BLaER1 treated with 17β-estradiol and CSF1 and Interleukin-3, amounts not matched to agents 10 nM and 100 nM (cell line): Measurements from ENCODE around the gene TRAF5.
"Not testable (repeated sequence)": the region's sequence is repeated elsewhere in the genome, so short reads cannot be mapped to it uniquely, and the experiment has no call there.

Experiments used
- H3K27ac ChIP-seq, 11 experiments: shearing (Covaris generic); formaldehyde crosslinking; 2 replicates each; pipeline ENCODE4 v1.8.1; 2022
- H3K27me3 ChIP-seq, 11 experiments: shearing (Covaris generic); formaldehyde crosslinking; 2 replicates each; pipeline ENCODE4 v1.8.1; 2022
- H3K36me3 ChIP-seq, 11 experiments: shearing (Covaris generic); formaldehyde crosslinking; 2 replicates each; pipeline ENCODE4 v1.8.1; 2022
- H3K4me1 ChIP-seq, 10 experiments: shearing (Covaris generic); formaldehyde crosslinking; 2 replicates each; pipeline ENCODE4 v1.8.1; 2022
- H3K4me2 ChIP-seq, 11 experiments: shearing (Covaris generic); formaldehyde crosslinking; 2 replicates each; pipeline ENCODE4 v1.8.1; 2022
- H3K4me3 ChIP-seq, 10 experiments: shearing (Covaris generic); formaldehyde crosslinking; 2 replicates each; pipeline ENCODE4 v1.8.1; 2022
- H3K9ac ChIP-seq, 11 experiments: shearing (Covaris generic); formaldehyde crosslinking; 2 replicates each; pipeline ENCODE4 v1.8.1; 2022
- H3K9me3 ChIP-seq, 11 experiments: shearing (Covaris generic); formaldehyde crosslinking; replicated peaks in 1 of 11; 2 replicates each; pipeline ENCODE4 v1.8.1; 2022
- H4K20me1 ChIP-seq, 11 experiments: shearing (Covaris generic); formaldehyde crosslinking; 2 replicates each; pipeline ENCODE4 v1.8.1; 2022
- Cebpa-rat ChIP-seq, 11 experiments: shearing (Covaris generic); IDR thresholded peaks; 2 replicates each; pipeline ENCODE4 v1.8.1; 2022

TRAF5 gene

DNA sequence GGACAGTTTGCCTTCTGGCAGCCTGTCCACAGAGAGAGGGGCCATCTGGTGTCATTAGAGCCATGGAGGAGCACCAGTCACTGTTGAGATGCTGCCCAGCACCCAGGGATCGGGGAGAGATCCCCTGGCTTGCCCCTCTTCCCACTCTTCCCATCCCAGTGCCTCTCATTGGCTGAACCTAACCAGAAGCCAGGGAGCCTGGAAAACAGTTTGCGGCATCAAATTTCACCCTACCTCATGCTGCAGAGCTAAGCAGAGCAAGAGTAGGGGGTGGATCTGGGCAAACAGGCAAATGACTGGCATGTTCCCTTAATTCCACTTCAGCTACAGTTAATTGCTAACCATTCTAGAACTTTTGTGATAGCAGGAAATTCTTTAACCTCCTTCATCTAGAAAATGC lies 19.1 kb downstream of the TRAF5 start:
- Histone ChIP-seq H3K4me1 (peaks cover 0 to 67% (median 31%) of the 10 kb centered on the region in 10 experiments; a peak in 13 of 20 replicates), H3K9ac (no peak overlapping the region), H3K27me3 (no peaks in the 10 kb centered on the region), H3K36me3 (peaks cover 0 to 39% (median 8%) of the 10 kb centered on the region in 11 experiments; a peak in 8 of 22 replicates), H3K9me3 (peaks cover 5 to 25% (median 13%) of the 10 kb centered on the region in 11 experiments; a peak in 19 of 22 replicates), H3K4me3 (no peak overlapping the region), H3K4me2 (0 out of 22 replicates have a peak overlapping the region, but pooled peaks of 1 of the 11 experiments have one; percentile 65), H4K20me1 (peaks cover 0 to 9% (median 0%) of the 10 kb centered on the region in 11 experiments; a peak in 5 of 22 replicates), H3K27ac (no peak overlapping the region)
- no peak for TF ChIP-seq Cebpa-rat (IDR thresholded peaks at IDR 0.05)

DNA sequence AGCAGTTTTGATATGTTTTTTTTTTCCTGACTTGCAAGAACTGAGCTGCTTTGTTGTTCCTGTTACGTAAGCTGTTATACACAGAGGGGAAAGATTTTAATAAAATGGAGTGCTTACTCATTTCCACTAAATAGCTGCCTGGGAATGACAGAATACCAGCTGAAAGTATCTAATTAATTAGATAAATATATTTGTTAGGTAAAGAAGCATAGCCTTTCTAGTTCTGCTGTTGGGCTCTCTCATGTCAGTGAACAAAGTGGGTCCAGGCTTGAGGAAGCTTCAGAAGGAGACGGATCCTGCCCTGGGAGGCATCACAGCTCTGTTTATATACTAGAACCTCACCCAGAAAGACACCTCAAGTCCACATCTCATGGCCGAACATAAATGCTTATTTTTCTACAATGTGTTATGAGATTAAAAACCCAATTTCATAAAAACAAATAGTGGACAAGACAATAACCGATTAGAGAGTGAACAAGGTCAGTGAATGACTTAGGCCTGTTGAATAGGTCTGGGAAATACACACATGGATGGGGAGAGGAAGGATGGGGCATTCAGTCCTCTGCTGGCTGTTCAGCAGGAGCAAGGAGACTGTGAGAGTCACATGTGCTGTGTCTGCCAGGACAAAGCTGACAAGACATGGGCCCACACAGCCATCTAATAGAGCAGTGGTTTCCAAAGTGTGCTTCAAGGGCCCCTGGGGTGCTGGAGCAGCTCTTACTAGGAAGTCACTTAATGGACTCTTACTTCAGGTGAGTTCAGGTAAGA lies 20.6 kb downstream of the TRAF5 start:
- H3K9me3 ChIP-seq: peaks cover 19 to 35% (median 28%) of the 10 kb centered on the region in 11 experiments
- peak overlapping the region in 8 of 11 experiments; percentile 13 to 65 (median 48); a peak in 14 of 22 replicates for H3K4me2 ChIP-seq
- H4K20me1 ChIP-seq: peaks cover 0 to 4% (median 0%) of the 10 kb centered on the region in 11 experiments; a peak in 2 of 22 replicates
- H3K4me1 ChIP-seq: peaks cover 0 to 54% (median 30%) of the 10 kb centered on the region in 10 experiments; a peak in 14 of 20 replicates
- H3K36me3 ChIP-seq: peaks cover 0 to 54% (median 18%) of the 10 kb centered on the region in 11 experiments; a peak in 11 of 22 replicates
- H3K27ac ChIP-seq: peak overlapping the region in 2 of 11 experiments; percentile 7 to 40; a peak in 1 of 22 replicates
- peak overlapping the region in 2 of 11 experiments; percentile 7 to 13; a peak in 2 of 22 replicates for H3K9ac ChIP-seq
- TF ChIP-seq Cebpa-rat (IDR thresholded peaks at IDR 0.05): no peak
- no peak overlapping the region for H3K4me3 ChIP-seq
- H3K27me3 ChIP-seq: no peaks in the 10 kb centered on the region

DNA sequence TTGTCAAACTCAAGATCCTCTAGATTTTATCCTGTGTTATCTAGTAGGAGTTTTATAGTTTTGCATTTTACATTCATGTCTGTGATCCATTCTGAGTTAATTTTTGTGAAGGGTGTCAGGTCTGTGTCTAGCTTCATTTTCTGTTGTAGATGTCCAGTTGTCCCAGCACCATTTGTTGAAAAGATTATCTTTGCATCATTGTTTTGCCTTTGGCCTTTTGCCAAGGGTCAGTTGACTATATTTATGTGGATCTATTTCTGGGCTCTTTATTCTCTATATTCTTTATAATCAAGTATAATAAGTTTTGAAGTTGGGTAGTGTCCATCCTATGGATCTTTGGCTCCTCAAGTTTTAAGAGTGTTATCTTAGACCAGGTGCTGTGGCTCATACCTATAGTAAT lies 21.9 kb downstream of the TRAF5 start:
- H3K9ac ChIP-seq: no peak overlapping the region
- H3K27me3 ChIP-seq: no peaks in the 10 kb centered on the region
- peaks cover 25 to 41% (median 34%) of the 10 kb centered on the region in 11 experiments for H3K9me3 ChIP-seq
- H3K4me1 ChIP-seq: peaks cover 11 to 54% (median 35%) of the 10 kb centered on the region in 10 experiments
- H3K4me2 ChIP-seq: no peak overlapping the region
- H3K27ac ChIP-seq: no peak overlapping the region
- no peak overlapping the region for H3K4me3 ChIP-seq
- H4K20me1 ChIP-seq: peaks cover 0 to under 1% (median 0%) of the 10 kb centered on the region in 11 experiments; a peak in 1 of 22 replicates
- no peak for TF ChIP-seq Cebpa-rat (IDR thresholded peaks at IDR 0.05)
- H3K36me3 ChIP-seq: peaks cover 0 to 47% (median 18%) of the 10 kb centered on the region in 11 experiments; a peak in 11 of 22 replicates

DNA sequence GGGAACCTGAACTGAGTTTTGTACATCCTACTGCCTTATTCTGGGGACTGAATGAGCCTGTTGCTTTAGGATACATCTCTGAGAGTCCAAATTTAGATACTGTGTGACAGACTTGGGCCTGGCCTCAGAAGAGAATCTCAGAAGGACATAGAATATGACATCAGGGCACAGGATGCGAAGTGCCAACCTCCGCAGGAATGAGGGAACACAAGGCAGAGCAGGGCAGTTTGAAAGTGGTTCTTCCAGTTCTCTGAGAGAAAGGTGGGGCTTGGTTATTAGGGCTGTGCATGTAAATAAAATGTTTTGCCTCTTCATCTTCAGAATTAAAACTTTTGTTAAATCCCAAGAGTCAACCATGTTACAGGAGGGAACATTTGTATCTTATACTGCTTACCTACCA lies 23.1 kb downstream of the TRAF5 start:
- peaks cover 20 to 52% (median 35%) of the 10 kb centered on the region in 10 experiments for H3K4me1 ChIP-seq
- peaks cover 25 to 41% (median 34%) of the 10 kb centered on the region in 11 experiments for H3K9me3 ChIP-seq
- no peak overlapping the region for H3K4me3 ChIP-seq
- peaks cover 0 to 44% (median 18%) of the 10 kb centered on the region in 11 experiments; a peak in 11 of 22 replicates for H3K36me3 ChIP-seq
- no peak for TF ChIP-seq Cebpa-rat (IDR thresholded peaks at IDR 0.05)
- no peaks in the 10 kb centered on the region for H3K27me3 ChIP-seq
- no peak overlapping the region for H3K27ac ChIP-seq
- no peak overlapping the region for H3K4me2 ChIP-seq
- H3K9ac ChIP-seq: no peak overlapping the region
- peaks cover 0 to 4% (median 0%) of the 10 kb centered on the region in 11 experiments; a peak in 1 of 22 replicates for H4K20me1 ChIP-seq

DNA sequence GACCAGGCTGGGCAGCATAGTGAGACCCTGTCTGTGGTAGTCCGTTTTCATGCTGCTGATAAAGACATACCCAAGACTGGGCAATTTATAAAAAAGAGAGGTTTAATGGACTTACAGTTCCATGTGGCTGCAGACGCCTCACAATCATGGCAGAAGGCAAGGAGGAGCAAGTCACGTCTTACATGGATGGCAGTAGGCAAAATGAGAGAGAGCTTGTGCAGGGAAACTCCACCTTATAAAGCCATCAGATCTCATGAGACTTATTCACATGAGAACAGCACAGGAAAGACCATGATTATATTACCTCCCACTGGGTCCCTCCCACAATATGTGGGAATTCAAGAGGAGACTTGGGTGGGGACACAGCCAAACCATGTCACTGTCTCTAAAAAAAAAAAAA lies 25.4 kb downstream of the TRAF5 start:
- peaks cover 25 to 41% (median 34%) of the 10 kb centered on the region in 11 experiments for H3K9me3 ChIP-seq
- not testable (repeated sequence) for H3K27me3 ChIP-seq, H3K9ac ChIP-seq, H4K20me1 ChIP-seq
- H3K4me3 ChIP-seq: peak overlapping the region in 4 of 10 experiments; percentile 2 to 29 (median 6); a peak in 6 of 20 replicates
- H3K4me1 ChIP-seq: peaks cover 20 to 41% (median 29%) of the 10 kb centered on the region in 10 experiments
- H3K4me2 ChIP-seq: peak overlapping the region in 2 of 11 experiments; percentile 77 to 82; a peak in 4 of 22 replicates
- peak overlapping the region in 1 of 11 experiments; percentile 74; a peak in 1 of 22 replicates for H3K27ac ChIP-seq
- peaks cover 0 to 67% (median 19%) of the 10 kb centered on the region in 11 experiments; a peak in 16 of 22 replicates for H3K36me3 ChIP-seq

DNA sequence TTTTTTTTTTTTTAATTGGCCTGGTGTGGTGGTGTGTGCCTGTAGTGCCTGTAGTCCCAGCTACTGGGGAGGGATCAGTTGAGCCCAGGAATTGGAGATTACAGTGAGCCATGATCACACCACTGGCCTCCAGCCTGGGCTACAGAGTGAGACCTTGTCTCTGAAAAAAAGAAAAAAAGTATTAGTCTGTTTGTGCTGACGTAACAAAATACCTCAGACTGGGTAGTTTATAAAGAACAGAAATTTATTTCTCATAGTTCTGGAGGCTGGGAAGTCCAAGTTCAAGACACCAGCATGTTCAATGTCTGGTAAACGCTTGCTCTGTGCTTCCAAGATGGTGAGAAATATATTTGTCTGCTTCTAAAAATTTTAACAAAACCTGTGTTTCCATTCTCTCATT lies 25.8 kb downstream of the TRAF5 start:
- peak overlapping the region in 4 of 10 experiments; percentile 2 to 34 (median 18); a peak in 5 of 20 replicates for H3K4me3 ChIP-seq
- H4K20me1 ChIP-seq: peaks cover 0 to 5% (median 0%) of the 10 kb centered on the region in 11 experiments; a peak in 1 of 22 replicates
- peaks cover 0 to 68% (median 22%) of the 10 kb centered on the region in 11 experiments; a peak in 16 of 22 replicates for H3K36me3 ChIP-seq
- no peaks in the 10 kb centered on the region for H3K27me3 ChIP-seq
- peak overlapping the region in 9 of 11 experiments; percentile 74 to 87 (median 82); a peak in 19 of 22 replicates for H3K4me2 ChIP-seq
- TF ChIP-seq Cebpa-rat (IDR thresholded peaks at IDR 0.05): no peak
- H3K9ac ChIP-seq: no peak overlapping the region
- H3K9me3 ChIP-seq: peaks cover 25 to 41% (median 34%) of the 10 kb centered on the region in 11 experiments
- H3K27ac ChIP-seq: peak overlapping the region in 7 of 11 experiments; percentile 49 to 74 (median 58); a peak in 11 of 22 replicates
- peaks cover 20 to 41% (median 26%) of the 10 kb centered on the region in 10 experiments for H3K4me1 ChIP-seq

DNA sequence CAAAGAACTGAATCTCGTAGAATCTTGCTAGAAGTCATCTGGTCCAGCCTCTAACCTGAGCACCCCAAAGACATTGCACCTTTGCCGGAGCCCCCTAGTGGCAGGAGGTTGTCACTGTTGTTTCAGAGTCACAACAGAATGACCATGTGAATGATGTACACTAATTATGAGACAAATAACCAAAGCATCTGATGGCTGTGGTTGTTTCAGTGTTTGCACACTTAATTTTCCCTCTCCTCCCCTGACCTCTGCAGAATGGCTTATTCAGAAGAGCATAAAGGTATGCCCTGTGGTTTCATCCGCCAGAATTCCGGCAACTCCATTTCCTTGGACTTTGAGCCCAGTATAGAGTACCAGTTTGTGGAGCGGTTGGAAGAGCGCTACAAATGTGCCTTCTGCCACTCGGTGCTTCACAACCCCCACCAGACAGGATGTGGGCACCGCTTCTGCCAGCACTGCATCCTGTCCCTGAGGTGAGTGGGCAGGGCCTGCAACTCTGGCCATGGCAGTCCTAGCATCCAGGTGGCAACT lies 26.4 kb downstream of the TRAF5 start:
- peak overlapping the region; percentile 63 to 87 (median 81) for H3K4me2 ChIP-seq
- peak overlapping the region in 2 of 11 experiments; percentile 2 to 4; a peak in 5 of 22 replicates for H3K9ac ChIP-seq
- no peaks in the 10 kb centered on the region for H3K27me3 ChIP-seq
- peaks cover 0 to 5% (median 0%) of the 10 kb centered on the region in 11 experiments; a peak in 1 of 22 replicates for H4K20me1 ChIP-seq
- peaks cover 0 to 68% (median 25%) of the 10 kb centered on the region in 11 experiments; a peak in 16 of 22 replicates for H3K36me3 ChIP-seq
- peaks cover 25 to 41% (median 34%) of the 10 kb centered on the region in 11 experiments for H3K9me3 ChIP-seq
- H3K4me3 ChIP-seq: peak overlapping the region in 5 of 10 experiments; percentile 4 to 36 (median 34); a peak in 6 of 20 replicates
- TF ChIP-seq Cebpa-rat (IDR thresholded peaks at IDR 0.05): no peak
- peak overlapping the region in 8 of 11 experiments; percentile 46 to 74 (median 57); a peak in 13 of 22 replicates for H3K27ac ChIP-seq
- peaks cover 20 to 37% (median 22%) of the 10 kb centered on the region in 10 experiments for H3K4me1 ChIP-seq

DNA sequence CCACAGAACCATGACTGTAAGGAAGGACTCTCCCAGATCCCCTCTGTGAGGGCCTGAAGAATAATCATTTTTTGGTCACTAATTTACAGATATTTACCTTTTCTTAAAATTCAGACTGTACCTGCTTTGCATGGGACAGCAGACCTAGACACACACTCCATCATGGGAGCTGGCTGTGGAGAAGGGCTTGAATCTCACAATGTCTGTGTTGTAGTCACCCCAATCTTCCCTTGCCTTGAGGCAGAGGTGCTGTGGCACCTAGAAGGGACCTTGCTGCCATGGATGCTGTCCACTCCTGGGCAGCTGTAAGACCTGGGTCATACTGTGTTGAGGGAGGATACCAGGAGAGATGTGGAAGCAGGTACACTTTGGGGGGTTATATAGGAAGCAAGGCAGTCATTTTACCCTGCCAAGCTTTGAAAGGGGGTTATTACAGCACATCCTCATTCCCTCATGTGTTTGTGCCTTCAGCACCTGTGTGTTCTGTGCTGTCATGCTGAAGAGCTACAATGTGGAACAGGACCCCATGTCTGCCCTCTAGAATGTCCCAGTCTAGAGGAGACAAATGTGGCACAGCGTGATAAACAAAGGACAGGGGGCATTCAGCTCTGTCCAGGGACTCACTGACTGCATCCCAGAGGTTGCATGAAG lies 27.1 kb downstream of the TRAF5 start:
- peaks cover 0 to 5% (median 0%) of the 10 kb centered on the region in 11 experiments; a peak in 1 of 22 replicates for H4K20me1 ChIP-seq

More for the DNA sequence above, 27.1 kb downstream of the TRAF5 start:
- H3K9ac ChIP-seq: peak overlapping the region in 3 of 11 experiments; percentile 2 to 41 (median 4); a peak in 4 of 22 replicates
- peak overlapping the region; percentile 63 to 87 (median 81) for H3K4me2 ChIP-seq
- H3K4me1 ChIP-seq: peaks cover 20 to 37% (median 22%) of the 10 kb centered on the region in 10 experiments
- H3K36me3 ChIP-seq: peaks cover 0 to 66% (median 26%) of the 10 kb centered on the region in 11 experiments; a peak in 16 of 22 replicates
- H3K4me3 ChIP-seq: peak overlapping the region in 1 of 10 experiments; percentile 36; a peak in 1 of 20 replicates
- peak overlapping the region in 8 of 11 experiments; percentile 36 to 74 (median 57); a peak in 14 of 22 replicates for H3K27ac ChIP-seq
- H3K9me3 ChIP-seq: peaks cover 25 to 41% (median 34%) of the 10 kb centered on the region in 11 experiments
- TF ChIP-seq Cebpa-rat (IDR thresholded peaks at IDR 0.05): no peak
- no peaks in the 10 kb centered on the region for H3K27me3 ChIP-seq
